ENCODE data around the gene NDUFA7.

Gene NDUFA7

GRCh38 chr19:8360196-8360595 lies 39.0 kb upstream of the NDUFA7 start:
- no peak overlapping the region for H3K4me3 ChIP-seq (ENCODE audit: low read length, poor library complexity, severe bottlenecking)
- no peak overlapping the region for H3K4me2 ChIP-seq (ENCODE audit: low read depth, low read length, poor library complexity, severe bottlenecking)
- no peaks in the 10 kb centered on the region for H3K27me3 ChIP-seq (ENCODE audit: insufficient read depth, low read length, poor library complexity, severe bottlenecking)
- H3K79me2 ChIP-seq (ENCODE audit: insufficient read depth, low read length) = no peaks in the 10 kb centered on the region
- no peaks in the 10 kb centered on the region for H3K9me3 ChIP-seq (ENCODE audit: insufficient read depth, low read depth, low read length)
- no peaks in the 10 kb centered on the region for H3K9me2 ChIP-seq (replicated peaks; ENCODE audit: low read depth, low read length)
- H3F3A ChIP-seq (ENCODE audit: low read depth) = no peaks in the 10 kb centered on the region
- TF ChIP-seq EZH2phosphoT487 (IDR thresholded peaks at IDR 0.05; ENCODE audit: borderline replicate concordance) = no peak
- no peak for TF ChIP-seq CTCF (conservative IDR thresholded peaks at IDR 0.05; ENCODE audit: low read length)
- no peak overlapping the region for H3K9ac ChIP-seq (ENCODE audit: low read depth, low read length, poor library complexity, severe bottlenecking)
- no peaks in the 10 kb centered on the region for H4K20me1 ChIP-seq (ENCODE audit: insufficient read depth, low read length, poor library complexity, severe bottlenecking)
- no peak overlapping the region for H2AFZ ChIP-seq (ENCODE audit: low read length)
- no peaks in the 10 kb centered on the region for H3K36me3 ChIP-seq (ENCODE audit: insufficient read depth, low read length)
- peaks cover 8% of the 10 kb centered on the region for H3K4me1 ChIP-seq (ENCODE audit: insufficient read depth, low read length, poor library complexity, severe bottlenecking)

GRCh38 chr19:8358948-8359347 lies 37.8 kb upstream of the NDUFA7 start:
- H3K27me3 ChIP-seq (ENCODE audit: insufficient read depth, low read length, poor library complexity, severe bottlenecking) = no peaks in the 10 kb centered on the region
- no peaks in the 10 kb centered on the region for H3F3A ChIP-seq (ENCODE audit: low read depth)
- no peaks in the 10 kb centered on the region for H3K9me3 ChIP-seq (ENCODE audit: insufficient read depth, low read depth, low read length)
- TF ChIP-seq EZH2phosphoT487 (IDR thresholded peaks at IDR 0.05; ENCODE audit: borderline replicate concordance) = no peak
- no peak for TF ChIP-seq CTCF (conservative IDR thresholded peaks at IDR 0.05; ENCODE audit: low read length)
- H3K36me3 ChIP-seq (ENCODE audit: insufficient read depth, low read length) = no peaks in the 10 kb centered on the region
- peaks cover 9% of the 10 kb centered on the region for H3K4me1 ChIP-seq (ENCODE audit: insufficient read depth, low read length, poor library complexity, severe bottlenecking)
- no peak overlapping the region for H2AFZ ChIP-seq (ENCODE audit: low read length)
- no peaks in the 10 kb centered on the region for H4K20me1 ChIP-seq (ENCODE audit: insufficient read depth, low read length, poor library complexity, severe bottlenecking)
- no peaks in the 10 kb centered on the region for H3K79me2 ChIP-seq (ENCODE audit: insufficient read depth, low read length)
- no peak overlapping the region for H3K9ac ChIP-seq (ENCODE audit: low read depth, low read length, poor library complexity, severe bottlenecking)
- H3K4me3 ChIP-seq (ENCODE audit: low read length, poor library complexity, severe bottlenecking) = no peak overlapping the region
- no peak overlapping the region for H3K4me2 ChIP-seq (ENCODE audit: low read depth, low read length, poor library complexity, severe bottlenecking)
- H3K9me2 ChIP-seq (replicated peaks; ENCODE audit: low read depth, low read length) = no peaks in the 10 kb centered on the region

GRCh38 chr19:8357007-8357521 lies 35.9 kb upstream of the NDUFA7 start:
- Histone ChIP-seq H3K36me3 (ENCODE audit: insufficient read depth, low read length) (no peaks in the 10 kb centered on the region), H2AFZ (ENCODE audit: low read length) (no peak overlapping the region), H4K20me1 (ENCODE audit: insufficient read depth, low read length, poor library complexity, severe bottlenecking) (no peaks in the 10 kb centered on the region), H3K4me2 (ENCODE audit: low read depth, low read length, poor library complexity, severe bottlenecking) (no peak overlapping the region), H3K4me1 (ENCODE audit: insufficient read depth, low read length, poor library complexity, severe bottlenecking) (peaks cover 9% of the 10 kb centered on the region), H3F3A (ENCODE audit: low read depth) (no peaks in the 10 kb centered on the region), H3K9me2 (replicated peaks; ENCODE audit: low read depth, low read length) (no peaks in the 10 kb centered on the region), H3K9me3 (ENCODE audit: insufficient read depth, low read depth, low read length) (no peaks in the 10 kb centered on the region), H3K9ac (ENCODE audit: low read depth, low read length, poor library complexity, severe bottlenecking) (no peak overlapping the region), H3K79me2 (ENCODE audit: insufficient read depth, low read length) (no peaks in the 10 kb centered on the region), H3K4me3 (ENCODE audit: low read length, poor library complexity, severe bottlenecking) (no peak overlapping the region), H3K27me3 (ENCODE audit: insufficient read depth, low read length, poor library complexity, severe bottlenecking) (no peaks in the 10 kb centered on the region)
- TF ChIP-seq CTCF (conservative IDR thresholded peaks at IDR 0.05; ENCODE audit: low read length) = no peak
- TF ChIP-seq EZH2phosphoT487 (IDR thresholded peaks at IDR 0.05; ENCODE audit: borderline replicate concordance) = no peak

Measured in Loucy (cell line).